Ectodermal cell (in vitro differentiated cells): ENCODE measurements around the gene RFXANK.

Source experiments
- H3K27ac ChIP-seq: 2 replicates; pipeline ENCODE4 v1.7.0; 2013; ENCODE audit warnings: mild to moderate bottlenecking, low read depth, low read length; ENCODE audit not compliant: insufficient read depth, poor library complexity, severe bottlenecking
- H3K27me3 ChIP-seq: 2 replicates; pipeline ENCODE4 v1.7.0; 2013; ENCODE audit warnings: mild to moderate bottlenecking, low read length; ENCODE audit not compliant: insufficient read depth, control insufficient read depth, poor library complexity, severe bottlenecking
- H3K36me3 ChIP-seq: one replicate; pipeline ENCODE4 v1.7.0; 2013; ENCODE audit warnings: low read length; ENCODE audit not compliant: control insufficient read depth, insufficient read depth
- H3K4me1 ChIP-seq: one replicate; pipeline ENCODE4 v1.7.0; 2013; ENCODE audit warnings: low read length; ENCODE audit not compliant: control insufficient read depth, insufficient read depth
- H3K4me3 ChIP-seq: 2 replicates; pipeline ENCODE4 v1.7.0; 2013; ENCODE audit warnings: low read depth, low read length, control low read depth; ENCODE audit not compliant: insufficient read depth
- H3K9me3 ChIP-seq: 2 replicates; pipeline ENCODE4 v1.7.0; 2013; ENCODE audit warnings: mild to moderate bottlenecking, low read length, moderate library complexity; ENCODE audit not compliant: control insufficient read depth
- WGBS, 2 experiments: methylation state at CpG; one replicate each; pipeline ENCODE4 v1.1.7; 2013; ENCODE audit warnings: missing lambda C conversion rate in 2 of 2; 5-methylcytosine and 5-hydroxymethylcytosine counted together

RFXANK gene

DNA sequence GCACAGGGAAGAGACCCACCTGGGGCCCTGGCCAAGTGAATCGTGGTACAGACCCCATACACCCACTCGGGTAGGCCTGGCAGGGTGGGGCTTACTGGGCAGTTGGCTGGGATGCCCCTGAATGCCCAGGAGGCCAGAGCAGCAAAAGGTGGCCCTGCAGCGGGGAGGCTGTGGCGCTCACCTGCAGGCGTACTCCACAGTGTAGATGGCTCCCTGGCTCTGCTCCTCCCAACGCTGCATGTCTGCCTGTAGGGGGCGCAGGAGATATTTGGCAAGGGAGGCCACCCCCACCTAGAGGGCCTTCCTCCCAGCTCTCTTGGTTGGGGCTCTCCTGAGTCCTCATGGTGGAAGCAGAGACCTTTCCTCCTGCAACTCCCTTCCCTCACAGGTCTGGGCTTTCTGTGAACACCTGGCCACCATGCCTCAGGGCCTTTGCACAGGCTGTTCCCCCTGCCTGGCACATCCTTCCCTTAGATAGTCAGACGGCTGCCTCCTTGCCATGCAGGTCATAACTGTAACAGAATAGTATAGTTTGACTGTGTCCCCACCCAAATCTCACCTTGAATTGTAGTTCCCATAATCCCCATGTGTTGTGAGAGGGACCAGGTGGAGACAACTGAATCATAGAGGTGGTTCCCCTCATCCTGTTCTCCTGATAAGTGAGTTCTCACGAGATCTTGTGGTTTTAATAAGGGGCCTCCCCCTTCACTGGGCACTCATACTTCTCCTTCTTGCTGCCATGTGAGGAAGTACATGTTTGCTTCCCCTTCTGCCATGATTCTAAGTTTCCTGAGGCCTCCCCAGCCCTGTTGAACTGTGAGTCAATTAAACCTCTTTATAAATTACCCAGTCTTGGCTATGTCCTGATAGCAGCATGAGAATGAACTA is 6.0 kb upstream of the RFXANK start:
- H3K9me3 ChIP-seq: no peaks in the 10 kb centered on the region
- WGBS, 2 experiments: 58 to 61% methylated on average over 9 of the region's 9 CpGs
- no peak overlapping the region for H3K27ac ChIP-seq
- H3K4me3 ChIP-seq: no peak overlapping the region
- no peaks in the 10 kb centered on the region for H3K27me3 ChIP-seq
- peaks cover 3% of the 10 kb centered on the region for H3K36me3 ChIP-seq
- peaks cover 1% of the 10 kb centered on the region for H3K4me1 ChIP-seq

DNA sequence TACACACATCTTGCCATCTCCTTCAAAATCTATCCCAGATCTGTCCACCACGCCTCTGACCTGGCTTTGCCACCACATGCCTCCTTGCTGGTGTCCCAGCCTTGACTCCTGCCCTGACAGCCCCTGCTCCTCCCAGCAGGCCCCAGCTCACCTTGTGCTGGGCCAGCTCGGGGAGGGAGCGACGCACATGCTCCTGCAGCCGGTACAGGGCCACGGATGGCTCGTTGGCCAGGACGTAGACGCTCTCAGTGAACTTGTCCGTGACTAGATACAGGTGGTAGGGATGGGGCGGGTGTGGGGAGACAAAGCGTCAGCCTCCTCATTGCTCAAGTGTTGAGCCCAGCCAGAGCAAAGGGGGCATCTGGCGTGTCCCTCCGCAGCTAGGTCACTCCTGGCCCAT is 5.3 kb upstream of the RFXANK start:
- Histone ChIP-seq H3K27ac (no peak overlapping the region), H3K27me3 (no peaks in the 10 kb centered on the region), H3K9me3 (no peaks in the 10 kb centered on the region), H3K4me3 (no peak overlapping the region), H3K36me3 (peaks cover 3% of the 10 kb centered on the region), H3K4me1 (peaks cover 2% of the 10 kb centered on the region)
- WGBS, 2 experiments: 96 to 97% methylated on average over 14 of the region's 14 CpGs

GRCh38 chr19:19191768-19192077 is 335 bp upstream of the RFXANK start:
- 0 to 1% methylated on average over 17 of the region's 17 CpGs for WGBS, 2 experiments
- Histone ChIP-seq H3K4me1 (peaks cover 2% of the 10 kb centered on the region), H3K27me3 (no peaks in the 10 kb centered on the region), H3K4me3 (peak overlapping the region; percentile 92), H3K36me3 (peaks cover 3% of the 10 kb centered on the region), H3K9me3 (no peaks in the 10 kb centered on the region), H3K27ac (peak overlapping the region; percentile 95)

- H3K27me3 ChIP-seq: no peaks in the 10 kb centered on the region
- H3K9me3 ChIP-seq: no peaks in the 10 kb centered on the region
- no peak overlapping the region for H3K27ac ChIP-seq
- peaks cover 7% of the 10 kb centered on the region for H3K36me3 ChIP-seq
- H3K4me1 ChIP-seq: peaks cover 2% of the 10 kb centered on the region
- H3K4me3 ChIP-seq: peak overlapping the region; percentile 92
- WGBS, 2 experiments: 9 to 10% methylated on average over 22 of the region's 22 CpGs
Measured at GRCh38 chr19:19192910-19193423, 909 bp downstream of the RFXANK start.

GRCh38 chr19:19193926-19194325 is 1.9 kb downstream of the RFXANK start:
- no peaks in the 10 kb centered on the region for H3K9me3 ChIP-seq
- peaks cover 13% of the 10 kb centered on the region for H3K36me3 ChIP-seq
- 90 to 91% methylated on average over 5 of the region's 5 CpGs for WGBS, 2 experiments
- peaks cover 2% of the 10 kb centered on the region for H3K4me1 ChIP-seq
- H3K4me3 ChIP-seq: no peak overlapping the region
- no peak overlapping the region for H3K27ac ChIP-seq
- no peaks in the 10 kb centered on the region for H3K27me3 ChIP-seq

GRCh38 chr19:19201697-19202630 is 9.9 kb downstream of the RFXANK start:
- WGBS, 2 experiments: 90 to 92% methylated on average over 19 of the region's 19 CpGs
- H3K4me3 ChIP-seq: peak overlapping the region; percentile 71
- peaks cover 25% of the 10 kb centered on the region for H3K36me3 ChIP-seq
- peaks cover 22% of the 10 kb centered on the region for H3K27me3 ChIP-seq
- H3K9me3 ChIP-seq: no peaks in the 10 kb centered on the region
- peaks cover 6% of the 10 kb centered on the region for H3K4me1 ChIP-seq
- no peak overlapping the region for H3K27ac ChIP-seq

- H3K27me3 ChIP-seq: peaks cover 29% of the 10 kb centered on the region
- no peak overlapping the region for H3K27ac ChIP-seq
- peaks cover 6% of the 10 kb centered on the region for H3K4me1 ChIP-seq
- WGBS, 2 experiments: 44 to 49% methylated on average over 11 of the region's 11 CpGs
- peaks cover 21% of the 10 kb centered on the region for H3K36me3 ChIP-seq
- H3K4me3 ChIP-seq: peak overlapping the region; percentile 71
- no peaks in the 10 kb centered on the region for H3K9me3 ChIP-seq
Measured at GRCh38 chr19:19202707-19203011, 10.6 kb downstream of the RFXANK start.

GRCh38 chr19:19203012-19203856 is 11.2 kb downstream of the RFXANK start, which contains the start of gene NR2C2AP:
NR2C2AP (minus strand) TSS chr19:19203414; CDS start chr19:19203060, 354 bp downstream.
- H3K27ac ChIP-seq: no peak within 1 kb of the TSS
- H3K27me3 ChIP-seq: peaks cover 30% of the 10 kb centered on the region
- no peaks in the 10 kb centered on the region for H3K9me3 ChIP-seq
- 11 to 12% methylated on average over 60 of the region's 60 CpGs for whole genome bisulfite sequencing, 2 experiments
- peaks cover 9% of the 10 kb centered on the region for H3K4me1 ChIP-seq
- H3K4me3 ChIP-seq: peak within 1 kb of the TSS; percentile 71
- H3K36me3 ChIP-seq: peaks cover 21% of the 10 kb centered on the region

- no peaks in the 10 kb centered on the region for H3K9me3 ChIP-seq
- peaks cover 37% of the 10 kb centered on the region for H3K27me3 ChIP-seq
- H3K4me1 ChIP-seq: peaks cover 9% of the 10 kb centered on the region
- no peak overlapping the region for H3K4me3 ChIP-seq
- H3K27ac ChIP-seq: no peak overlapping the region
- H3K36me3 ChIP-seq: peaks cover 13% of the 10 kb centered on the region
- 64 to 65% methylated on average over 13 of the region's 13 CpGs for WGBS, 2 experiments
Measured at GRCh38 chr19:19204181-19204580, 12.1 kb downstream of the RFXANK start.
